Measurements from ENCODE around the gene MUC5AC.
"Not testable (repeated sequence)": the region's sequence is repeated elsewhere in the genome, so short reads cannot be mapped to it uniquely, and the experiment has no call there.

DNA sequence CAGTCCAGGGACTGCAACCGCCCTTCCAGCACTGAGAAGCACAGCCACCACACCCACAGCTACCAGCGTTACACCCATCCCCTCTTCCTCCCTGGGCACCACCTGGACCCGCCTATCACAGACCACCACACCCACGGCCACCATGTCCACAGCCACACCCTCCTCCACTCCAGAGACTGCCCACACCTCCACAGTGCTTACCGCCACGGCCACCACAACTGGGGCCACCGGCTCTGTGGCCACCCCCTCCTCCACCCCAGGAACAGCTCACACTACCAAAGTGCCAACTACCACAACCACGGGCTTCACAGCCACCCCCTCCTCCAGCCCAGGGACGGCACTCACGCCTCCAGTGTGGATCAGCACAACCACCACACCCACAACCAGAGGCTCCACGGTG is 85.0 kb downstream of the MUC5AC start:
- TF ChIP-seq, protein P1, sequence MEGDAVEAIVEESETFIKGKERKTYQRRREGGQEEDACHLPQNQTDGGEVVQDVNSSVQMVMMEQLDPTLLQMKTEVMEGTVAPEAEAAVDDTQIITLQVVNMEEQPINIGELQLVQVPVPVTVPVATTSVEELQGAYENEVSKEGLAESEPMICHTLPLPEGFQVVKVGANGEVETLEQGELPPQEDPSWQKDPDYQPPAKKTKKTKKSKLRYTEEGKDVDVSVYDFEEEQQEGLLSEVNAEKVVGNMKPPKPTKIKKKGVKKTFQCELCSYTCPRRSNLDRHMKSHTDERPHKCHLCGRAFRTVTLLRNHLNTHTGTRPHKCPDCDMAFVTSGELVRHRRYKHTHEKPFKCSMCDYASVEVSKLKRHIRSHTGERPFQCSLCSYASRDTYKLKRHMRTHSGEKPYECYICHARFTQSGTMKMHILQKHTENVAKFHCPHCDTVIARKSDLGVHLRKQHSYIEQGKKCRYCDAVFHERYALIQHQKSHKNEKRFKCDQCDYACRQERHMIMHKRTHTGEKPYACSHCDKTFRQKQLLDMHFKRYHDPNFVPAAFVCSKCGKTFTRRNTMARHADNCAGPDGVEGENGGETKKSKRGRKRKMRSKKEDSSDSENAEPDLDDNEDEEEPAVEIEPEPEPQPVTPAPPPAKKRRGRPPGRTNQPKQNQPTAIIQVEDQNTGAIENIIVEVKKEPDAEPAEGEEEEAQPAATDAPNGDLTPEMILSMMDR (IDR thresholded peaks at IDR 0.05 in 4 of 5, conservative IDR thresholded peaks at IDR 0.05 in 1 of 5) = not testable (repeated sequence)
- TF ChIP-seq POLR2A (IDR thresholded peaks at IDR 0.05) = not testable (repeated sequence)

Data from gastrocnemius medialis (tissue), 4 donors.